ENCODE results near the gene ASNS.

DNA sequence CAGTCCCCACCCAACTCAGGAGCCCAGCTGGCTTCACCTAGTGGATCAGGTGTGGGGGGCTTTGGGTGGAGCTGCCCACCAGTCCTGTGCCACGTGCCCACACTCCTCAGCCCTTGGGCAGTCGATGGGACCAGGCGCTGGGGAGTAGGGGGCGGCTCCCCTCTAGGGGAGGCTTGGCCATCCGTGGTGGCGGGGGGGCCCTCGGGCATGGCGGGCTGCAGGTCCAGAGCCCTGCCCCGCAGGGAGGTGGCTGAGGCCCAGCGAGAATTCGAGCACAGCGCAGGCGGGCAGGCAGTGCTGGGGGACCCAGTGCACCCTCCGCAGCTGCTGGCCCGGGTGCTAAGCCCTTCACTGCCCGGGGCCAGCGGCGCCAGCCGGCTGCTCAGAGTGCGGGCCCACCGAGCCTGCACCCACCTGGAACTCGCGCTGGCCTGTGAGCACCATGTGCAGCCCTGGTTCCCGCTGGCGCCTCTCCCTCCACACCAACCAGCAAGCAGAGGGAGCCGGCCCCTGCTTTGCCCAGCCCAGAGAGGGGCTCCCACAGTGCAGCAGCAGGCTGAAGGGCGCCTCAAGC lies 29.3 kb downstream of the ASNS start:
- TF ChIP-seq, protein P1, sequence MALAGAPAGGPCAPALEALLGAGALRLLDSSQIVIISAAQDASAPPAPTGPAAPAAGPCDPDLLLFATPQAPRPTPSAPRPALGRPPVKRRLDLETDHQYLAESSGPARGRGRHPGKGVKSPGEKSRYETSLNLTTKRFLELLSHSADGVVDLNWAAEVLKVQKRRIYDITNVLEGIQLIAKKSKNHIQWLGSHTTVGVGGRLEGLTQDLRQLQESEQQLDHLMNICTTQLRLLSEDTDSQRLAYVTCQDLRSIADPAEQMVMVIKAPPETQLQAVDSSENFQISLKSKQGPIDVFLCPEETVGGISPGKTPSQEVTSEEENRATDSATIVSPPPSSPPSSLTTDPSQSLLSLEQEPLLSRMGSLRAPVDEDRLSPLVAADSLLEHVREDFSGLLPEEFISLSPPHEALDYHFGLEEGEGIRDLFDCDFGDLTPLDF (CRISPR knock-in tag; IDR thresholded peaks at IDR 0.05), result no peak
- TF ChIP-seq FOXP4 (CRISPR knock-in tag; IDR thresholded peaks at IDR 0.05) (no peak), ZNF317 (CRISPR knock-in tag; IDR thresholded peaks at IDR 0.05; ENCODE audit: borderline replicate concordance, low read depth) (no peak), CTCF (IDR thresholded peaks at IDR 0.05) (no peak), ATF6 (CRISPR knock-in tag; IDR thresholded peaks at IDR 0.05) (no peak), TP53 (CRISPR knock-in tag; IDR thresholded peaks at IDR 0.05) (no peak), ZMAT4 (CRISPR knock-in tag; IDR thresholded peaks at IDR 0.05) (no peak), IRF2 (CRISPR knock-in tag; IDR thresholded peaks at IDR 0.05; ENCODE audit: borderline replicate concordance, low read depth) (no peak), NR3C1 (CRISPR knock-in tag; conservative IDR thresholded peaks at IDR 0.05; ENCODE audit: low read depth) (no peak), ZBTB21 (CRISPR knock-in tag; IDR thresholded peaks at IDR 0.05; ENCODE audit: borderline replicate concordance) (no peak), JUN (CRISPR knock-in tag; IDR thresholded peaks at IDR 0.05) (no peak)
- TF ChIP-seq, protein P2, sequence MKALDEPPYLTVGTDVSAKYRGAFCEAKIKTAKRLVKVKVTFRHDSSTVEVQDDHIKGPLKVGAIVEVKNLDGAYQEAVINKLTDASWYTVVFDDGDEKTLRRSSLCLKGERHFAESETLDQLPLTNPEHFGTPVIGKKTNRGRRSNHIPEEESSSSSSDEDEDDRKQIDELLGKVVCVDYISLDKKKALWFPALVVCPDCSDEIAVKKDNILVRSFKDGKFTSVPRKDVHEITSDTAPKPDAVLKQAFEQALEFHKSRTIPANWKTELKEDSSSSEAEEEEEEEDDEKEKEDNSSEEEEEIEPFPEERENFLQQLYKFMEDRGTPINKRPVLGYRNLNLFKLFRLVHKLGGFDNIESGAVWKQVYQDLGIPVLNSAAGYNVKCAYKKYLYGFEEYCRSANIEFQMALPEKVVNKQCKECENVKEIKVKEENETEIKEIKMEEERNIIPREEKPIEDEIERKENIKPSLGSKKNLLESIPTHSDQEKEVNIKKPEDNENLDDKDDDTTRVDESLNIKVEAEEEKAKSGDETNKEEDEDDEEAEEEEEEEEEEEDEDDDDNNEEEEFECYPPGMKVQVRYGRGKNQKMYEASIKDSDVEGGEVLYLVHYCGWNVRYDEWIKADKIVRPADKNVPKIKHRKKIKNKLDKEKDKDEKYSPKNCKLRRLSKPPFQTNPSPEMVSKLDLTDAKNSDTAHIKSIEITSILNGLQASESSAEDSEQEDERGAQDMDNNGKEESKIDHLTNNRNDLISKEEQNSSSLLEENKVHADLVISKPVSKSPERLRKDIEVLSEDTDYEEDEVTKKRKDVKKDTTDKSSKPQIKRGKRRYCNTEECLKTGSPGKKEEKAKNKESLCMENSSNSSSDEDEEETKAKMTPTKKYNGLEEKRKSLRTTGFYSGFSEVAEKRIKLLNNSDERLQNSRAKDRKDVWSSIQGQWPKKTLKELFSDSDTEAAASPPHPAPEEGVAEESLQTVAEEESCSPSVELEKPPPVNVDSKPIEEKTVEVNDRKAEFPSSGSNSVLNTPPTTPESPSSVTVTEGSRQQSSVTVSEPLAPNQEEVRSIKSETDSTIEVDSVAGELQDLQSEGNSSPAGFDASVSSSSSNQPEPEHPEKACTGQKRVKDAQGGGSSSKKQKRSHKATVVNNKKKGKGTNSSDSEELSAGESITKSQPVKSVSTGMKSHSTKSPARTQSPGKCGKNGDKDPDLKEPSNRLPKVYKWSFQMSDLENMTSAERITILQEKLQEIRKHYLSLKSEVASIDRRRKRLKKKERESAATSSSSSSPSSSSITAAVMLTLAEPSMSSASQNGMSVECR (CRISPR knock-in tag; IDR thresholded peaks at IDR 0.05; ENCODE audit: borderline replicate concordance), result no peak
- TF ChIP-seq, protein P3, sequence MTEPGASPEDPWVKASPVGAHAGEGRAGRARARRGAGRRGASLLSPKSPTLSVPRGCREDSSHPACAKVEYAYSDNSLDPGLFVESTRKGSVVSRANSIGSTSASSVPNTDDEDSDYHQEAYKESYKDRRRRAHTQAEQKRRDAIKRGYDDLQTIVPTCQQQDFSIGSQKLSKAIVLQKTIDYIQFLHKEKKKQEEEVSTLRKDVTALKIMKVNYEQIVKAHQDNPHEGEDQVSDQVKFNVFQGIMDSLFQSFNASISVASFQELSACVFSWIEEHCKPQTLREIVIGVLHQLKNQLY (CRISPR knock-in tag; IDR thresholded peaks at IDR 0.05), result no peak
